OCI-M1 (cell line): ENCODE data around the gene ZC3H10.
A peak's percentile ranks its signal among the peaks of the same experiment; 100 is the strongest.
"Not testable (repeated sequence)": the region's sequence is repeated elsewhere in the genome, so short reads cannot be mapped to it uniquely, and the experiment has no call there.

Experiments
- DNase-seq: peaks from one replicate; lab custom pipeline; 2025; lab: John Stamatoyannopoulos, UW

The ZC3H10 gene

DNA sequence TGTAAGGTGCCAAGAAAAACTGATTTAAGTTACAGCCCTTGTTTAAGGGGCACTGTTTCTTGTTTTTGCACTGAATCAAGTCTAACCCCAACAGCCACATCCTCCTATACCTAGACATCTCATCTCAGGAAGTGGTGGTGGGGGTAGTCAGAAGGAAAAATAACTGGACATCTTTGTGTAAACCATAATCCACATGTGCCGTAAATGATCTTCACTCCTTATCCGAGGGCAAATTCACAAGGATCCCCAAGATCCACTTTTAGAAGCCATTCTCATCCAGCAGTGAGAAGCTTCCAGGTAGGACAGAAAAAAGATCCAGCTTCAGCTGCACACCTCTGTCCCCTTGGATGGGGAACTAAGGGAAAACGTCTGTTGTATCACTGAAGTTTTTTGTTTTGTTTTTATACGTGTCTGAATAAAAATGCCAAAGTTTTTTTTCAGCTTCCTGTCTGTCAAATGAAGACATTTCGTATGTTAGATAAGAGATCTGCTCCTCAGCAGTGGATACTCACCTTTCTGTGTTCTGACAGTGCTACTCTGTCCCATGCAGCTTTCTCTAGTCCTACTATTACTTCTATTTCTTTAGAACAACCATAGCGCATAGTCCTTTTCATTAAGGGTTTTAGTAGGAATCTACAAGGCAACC, 14.9 kb upstream of the ZC3H10 start:
- DNase-seq = no peak

DNA sequence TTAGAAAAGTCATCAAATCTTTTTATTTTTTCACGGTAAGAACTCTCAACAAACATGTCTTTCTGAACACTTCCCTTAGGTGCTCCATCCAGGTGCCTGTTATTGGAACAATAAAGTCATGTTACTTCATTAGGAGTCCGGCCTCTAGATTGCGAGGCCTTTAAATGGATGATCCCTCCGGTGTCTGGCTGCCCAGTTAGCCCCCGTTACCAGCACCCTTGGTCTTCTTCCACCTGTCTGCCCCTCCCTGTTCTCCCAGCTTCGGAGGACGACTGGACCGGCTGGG, 14.3 kb upstream of the ZC3H10 start:
- no peak for DNase-seq

DNA sequence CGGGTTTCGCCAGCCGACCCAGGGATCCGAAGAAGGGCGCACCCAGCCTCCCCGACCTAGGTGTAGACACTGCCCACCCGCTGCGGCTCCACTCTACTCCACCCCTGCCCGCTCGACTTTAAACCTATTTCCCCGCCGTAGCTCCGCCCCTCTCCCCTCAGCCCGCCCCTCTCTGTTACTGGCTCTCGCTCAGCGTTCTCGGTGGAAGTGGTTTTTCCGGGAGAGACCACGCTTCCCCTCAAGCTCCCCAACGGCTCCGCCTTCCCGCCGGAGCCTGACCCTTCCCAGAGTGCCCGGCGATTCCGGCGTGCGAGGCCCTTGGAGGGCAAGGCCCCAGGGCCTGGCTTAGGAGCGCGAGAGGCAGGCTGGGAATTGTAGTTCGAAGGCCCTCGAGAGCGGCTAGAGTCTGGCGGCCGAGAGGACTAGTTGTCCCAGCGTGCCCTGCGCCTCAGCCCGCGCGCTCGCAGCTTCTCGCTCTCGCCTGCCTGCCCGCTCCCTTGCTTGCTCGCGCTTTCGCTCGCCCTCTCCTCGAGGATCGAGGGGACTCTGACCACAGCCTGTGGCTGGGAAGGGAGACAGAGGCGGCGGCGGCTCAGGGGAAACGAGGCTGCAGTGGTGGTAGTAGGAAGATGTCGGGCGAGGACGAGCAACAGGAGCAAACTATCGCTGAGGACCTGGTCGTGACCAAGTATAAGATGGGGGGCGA, 13.8 kb upstream of the ZC3H10 start, which contains the start of gene PA2G4:
Gene PA2G4, plus strand, starts transcription at position 451 of the 706 bp plus-strand sequence. Its CDS starts 179 bp downstream, at position 630.
- DNase-seq = peak; percentile 99

DNA sequence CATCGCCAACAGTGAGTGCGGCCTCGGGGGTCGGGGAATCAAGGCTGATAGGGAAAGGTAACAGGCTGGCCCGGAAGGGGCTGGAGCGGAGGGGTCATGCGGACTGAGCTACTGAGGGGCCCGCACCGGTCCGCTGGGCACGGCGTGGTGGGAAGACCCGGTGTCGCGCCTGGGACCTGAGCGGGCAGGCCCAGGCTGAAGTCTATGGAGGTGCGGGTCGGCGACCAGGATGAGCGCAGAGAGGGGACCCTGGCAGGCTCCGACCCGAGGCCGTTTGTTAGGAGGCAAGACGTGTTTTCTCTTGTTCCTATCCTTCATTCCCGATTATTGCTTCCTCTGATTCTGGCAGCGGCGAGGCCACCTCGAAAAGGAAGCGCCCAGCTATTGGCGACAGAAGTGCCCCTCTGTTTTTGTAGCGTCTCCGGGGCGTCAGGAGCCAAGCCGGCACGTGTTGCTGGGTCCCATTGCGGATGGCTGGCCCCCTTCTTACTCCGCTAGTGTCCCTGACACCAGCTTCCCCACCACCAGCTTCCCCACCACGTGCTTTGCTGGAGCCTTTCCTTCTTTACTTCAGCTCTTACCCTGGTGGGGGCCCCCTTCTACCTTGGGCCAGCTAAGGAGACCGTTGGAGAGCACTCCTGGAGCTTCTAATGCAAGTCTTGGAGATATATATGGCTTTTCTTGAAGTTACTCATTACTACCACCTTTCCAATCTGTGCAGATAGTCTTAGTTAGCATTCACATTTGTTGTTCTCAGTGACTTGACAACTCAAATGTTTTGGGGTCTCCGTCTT, 13.1 kb upstream of the ZC3H10 start:
- peak; percentile 46 for DNase-seq

DNA sequence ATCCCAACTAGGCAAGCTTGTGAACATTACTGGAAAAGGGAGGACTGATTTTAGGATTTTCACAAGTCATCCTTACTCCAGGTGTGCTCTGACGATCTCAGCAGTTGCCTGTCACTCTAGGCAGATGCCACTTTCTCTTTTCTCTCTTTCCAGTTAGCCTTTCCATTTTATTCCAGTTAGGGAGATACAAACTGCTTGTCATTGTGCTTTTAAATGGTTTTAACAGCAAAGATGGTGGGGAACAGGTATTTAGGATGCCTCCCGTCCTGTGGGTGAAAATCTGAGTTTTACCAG, 12.5 kb upstream of the ZC3H10 start:
- no peak for DNase-seq

DNA sequence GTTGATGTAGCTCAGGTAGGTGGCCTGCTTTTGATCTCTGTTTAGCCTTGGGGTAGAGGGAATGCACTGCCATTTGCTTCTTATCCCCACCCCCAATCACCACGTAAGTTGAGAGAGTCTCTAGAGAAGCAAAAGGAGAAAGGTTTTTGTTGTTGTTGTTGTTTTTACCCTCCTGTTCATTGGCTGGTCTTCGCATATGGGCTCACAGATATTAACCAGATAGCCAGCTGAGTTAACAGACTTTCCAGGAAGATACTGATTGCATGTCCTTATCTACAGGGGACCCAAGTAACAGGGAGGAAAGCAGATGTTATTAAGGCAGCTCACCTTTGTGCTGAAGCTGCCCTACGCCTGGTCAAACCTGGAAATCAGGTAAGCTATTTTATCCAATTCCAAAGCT, 10.8 kb upstream of the ZC3H10 start:
- DNase-seq = no peak

DNA sequence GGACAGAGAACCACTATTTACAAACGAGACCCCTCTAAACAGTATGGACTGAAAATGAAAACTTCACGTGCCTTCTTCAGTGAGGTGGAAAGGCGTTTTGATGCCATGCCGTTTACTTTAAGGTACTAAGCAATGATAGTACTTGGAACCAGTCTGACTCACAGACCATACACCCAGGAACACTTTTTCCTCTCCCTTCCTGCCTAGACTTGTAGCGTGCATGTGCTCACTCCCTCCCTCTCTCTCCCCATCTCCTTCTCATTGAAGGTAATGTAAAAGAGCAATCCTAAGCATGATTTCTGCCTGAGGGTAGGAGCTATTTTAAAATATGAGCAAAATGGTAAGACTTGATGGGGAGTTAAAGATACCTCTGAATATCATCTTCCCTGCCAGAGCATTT, 7.5 kb upstream of the ZC3H10 start:
- no peak for DNase-seq

DNA sequence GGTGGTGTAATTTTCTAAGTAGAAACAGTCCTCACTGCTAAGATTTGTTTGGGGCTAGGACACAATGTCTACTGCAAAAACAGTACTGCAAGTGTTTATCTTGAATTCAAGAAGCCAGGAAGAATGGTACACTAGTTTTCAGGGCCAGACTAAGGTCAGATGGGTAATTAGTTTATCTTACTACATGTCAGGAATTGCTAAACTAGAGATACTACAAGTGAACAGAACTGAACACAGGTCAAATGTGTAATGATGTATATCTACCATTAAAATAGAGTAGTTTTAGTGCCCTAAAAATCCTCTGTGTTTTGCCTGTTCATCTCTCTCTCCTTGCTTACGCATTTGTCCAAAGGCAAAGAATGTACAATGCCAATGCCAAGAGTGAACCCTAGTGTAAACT, 4.0 kb upstream of the ZC3H10 start:
- DNase-seq = no peak

DNA sequence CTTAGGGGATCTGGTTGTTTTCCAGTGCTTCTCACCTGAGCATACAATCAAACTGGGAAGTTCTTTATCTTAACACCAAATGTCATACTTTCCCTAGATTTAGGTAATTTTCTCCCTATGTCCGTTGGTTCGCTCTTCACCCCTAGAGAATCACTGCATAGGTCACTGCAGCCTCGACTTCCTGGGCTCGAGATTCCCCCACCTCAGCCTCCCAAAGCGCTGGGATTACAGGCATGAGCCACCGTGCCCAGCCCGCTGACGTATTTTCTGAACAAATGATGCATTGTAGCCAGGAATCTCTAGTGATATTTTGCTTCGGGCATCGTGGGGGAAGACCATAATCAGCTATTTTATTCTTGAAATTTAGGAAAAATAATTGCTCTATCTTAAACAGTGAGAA, 2.7 kb upstream of the ZC3H10 start:
- DNase-seq = peak; percentile 40

DNA sequence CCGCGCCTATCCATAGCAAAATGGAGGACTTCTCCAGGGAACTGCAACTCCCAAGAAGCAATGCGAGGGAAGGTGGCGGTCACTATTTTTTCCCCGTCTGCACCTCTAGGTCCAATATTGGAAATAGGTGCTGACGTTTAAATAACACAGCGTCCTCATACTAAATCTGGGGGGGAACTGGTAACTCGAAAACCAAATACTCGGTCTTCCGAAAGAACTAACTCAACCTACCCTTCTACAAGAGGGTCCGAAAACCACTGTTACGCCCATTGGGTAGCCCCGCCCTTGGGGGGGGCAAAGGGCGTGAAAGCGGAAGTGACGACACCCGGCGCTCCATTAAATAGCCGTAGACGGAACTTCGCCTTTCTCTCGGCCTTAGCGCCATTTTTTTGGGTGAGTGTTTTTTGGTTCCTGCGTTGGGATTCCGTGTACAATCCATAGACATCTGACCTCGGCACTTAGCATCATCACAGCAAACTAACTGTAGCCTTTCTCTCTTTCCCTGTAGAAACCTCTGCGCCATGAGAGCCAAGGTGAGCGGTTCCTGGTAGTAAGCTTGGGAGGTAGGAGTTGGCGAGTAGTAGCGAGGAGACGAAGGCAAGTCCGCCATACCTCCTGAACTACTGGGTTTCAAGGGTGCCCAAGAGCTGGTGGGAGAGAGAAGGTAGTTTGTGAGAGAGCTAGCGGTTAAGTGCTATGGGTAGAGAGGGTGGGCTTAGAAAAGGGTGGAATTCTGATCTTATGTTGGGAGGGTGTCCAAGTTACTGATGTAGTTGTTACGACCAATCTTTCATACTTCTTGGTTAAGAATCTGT, 1.6 kb upstream of the ZC3H10 start, which contains the start of gene RPL41:
Gene RPL41, plus strand, starts transcription at position 367 of the 815 bp plus-strand sequence.
- DNase-seq = peak; percentile 97

DNA sequence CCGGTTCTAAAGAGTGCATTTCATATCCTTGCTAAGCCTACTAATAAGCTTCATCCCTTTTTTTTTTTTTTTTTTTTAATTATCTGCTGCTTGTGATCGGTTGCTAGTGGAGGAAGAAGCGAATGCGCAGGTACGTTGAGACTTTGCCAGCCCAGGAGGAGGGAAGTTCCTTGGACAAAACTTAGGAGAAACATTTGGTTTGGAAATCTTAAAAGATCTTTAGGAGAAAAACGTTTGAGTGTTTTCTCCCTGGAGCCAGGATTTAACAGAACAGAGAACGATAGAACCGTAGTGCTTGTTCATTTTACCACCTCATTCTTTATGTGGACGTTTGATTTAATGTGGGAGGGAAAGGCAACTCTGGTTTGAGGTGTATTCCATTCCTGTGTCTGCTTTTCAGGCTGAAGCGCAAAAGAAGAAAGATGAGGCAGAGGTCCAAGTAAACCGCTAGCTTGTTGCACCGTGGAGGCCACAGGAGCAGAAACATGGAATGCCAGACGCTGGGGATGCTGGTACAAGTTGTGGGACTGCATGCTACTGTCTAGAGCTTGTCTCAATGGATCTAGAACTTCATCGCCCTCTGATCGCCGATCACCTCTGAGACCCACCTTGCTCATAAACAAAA, 872 bp upstream of the ZC3H10 start:
- DNase-seq = not testable (repeated sequence)

DNA sequence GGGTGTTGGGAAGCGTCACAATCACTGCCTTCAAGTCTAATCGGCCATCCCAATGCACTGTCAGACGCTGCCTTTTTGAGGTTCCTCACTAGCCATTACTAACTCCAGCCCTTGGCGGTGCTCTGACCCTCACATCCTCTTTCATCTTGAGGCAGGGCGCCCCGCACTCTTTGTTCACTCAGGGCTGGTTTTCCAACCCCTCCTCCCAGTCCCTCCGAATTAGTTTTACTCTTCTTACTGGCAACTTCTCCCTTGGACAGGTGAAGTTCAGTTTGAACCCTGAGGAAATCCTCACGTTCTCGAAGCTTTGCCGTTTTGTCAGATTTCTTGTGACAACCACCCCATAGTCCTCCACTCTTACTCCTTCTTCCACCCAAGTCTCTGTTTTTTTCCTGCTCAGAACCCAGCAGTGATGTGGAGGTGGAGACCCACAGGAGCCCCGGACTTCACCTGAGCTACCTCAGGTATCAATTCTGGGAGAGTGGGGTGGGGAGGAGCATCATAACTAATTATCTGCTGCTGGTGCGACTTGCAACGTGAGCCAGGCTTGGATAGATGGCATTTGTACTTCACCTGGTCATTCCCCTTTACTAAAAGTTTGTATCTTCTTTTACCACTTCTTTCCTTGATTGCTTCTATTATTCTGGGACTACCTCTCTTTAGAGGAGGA, 757 bp downstream of the ZC3H10 start:
- peak; percentile 80 for DNase-seq

DNA sequence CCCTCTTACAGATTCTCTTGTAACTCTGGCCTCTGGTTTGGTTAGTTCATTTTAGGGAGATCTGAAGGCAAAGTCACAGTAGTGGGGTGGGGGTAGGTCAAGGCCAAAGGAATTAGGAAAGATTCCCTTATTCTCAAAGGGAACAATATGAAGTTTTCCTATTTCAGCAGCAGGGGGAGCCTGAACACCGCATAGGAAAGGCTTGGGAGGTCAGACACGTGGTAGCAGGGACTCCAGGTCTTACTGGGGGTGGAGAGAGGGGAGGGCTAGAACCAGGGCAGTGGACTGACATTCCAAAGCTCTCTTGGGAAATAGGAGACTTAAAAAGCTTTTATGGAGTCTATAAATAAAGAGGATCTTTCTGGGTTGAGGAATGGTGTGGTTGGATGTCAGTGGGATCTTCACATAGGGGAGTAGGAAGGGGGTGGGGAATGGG, 1.3 kb downstream of the ZC3H10 start:
- DNase-seq = peak; percentile 90

DNA sequence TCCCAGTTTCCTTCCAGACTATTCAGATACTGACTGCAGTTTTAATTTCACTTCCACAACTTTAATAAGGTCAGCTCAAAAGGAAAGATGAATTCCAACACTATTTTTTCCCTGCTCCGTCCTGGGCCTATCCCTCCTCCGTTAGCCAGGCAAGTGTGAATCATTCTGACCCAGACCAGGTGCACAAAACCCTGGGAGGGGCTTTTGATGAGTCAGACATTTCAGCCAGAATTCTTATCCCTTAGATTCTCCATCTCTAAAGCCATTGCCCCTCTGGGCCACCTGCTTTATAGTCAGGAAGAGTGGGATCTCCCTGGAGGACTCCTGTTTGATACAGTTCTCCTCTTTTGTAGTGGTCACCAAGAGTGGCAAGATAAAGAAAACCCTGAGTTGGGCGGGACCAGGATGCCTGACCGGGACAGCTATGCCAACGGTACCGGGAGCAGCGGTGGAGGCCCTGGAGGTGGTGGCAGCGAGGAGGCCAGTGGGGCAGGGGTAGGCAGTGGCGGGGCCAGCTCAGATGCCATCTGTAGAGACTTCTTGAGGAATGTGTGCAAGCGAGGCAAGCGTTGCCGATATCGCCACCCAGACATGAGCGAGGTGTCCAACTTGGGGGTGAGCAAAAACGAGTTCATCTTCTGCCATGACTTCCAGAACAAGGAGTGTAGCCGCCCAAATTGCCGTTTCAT, 2.2 kb downstream of the ZC3H10 start:
- no peak for DNase-seq

DNA sequence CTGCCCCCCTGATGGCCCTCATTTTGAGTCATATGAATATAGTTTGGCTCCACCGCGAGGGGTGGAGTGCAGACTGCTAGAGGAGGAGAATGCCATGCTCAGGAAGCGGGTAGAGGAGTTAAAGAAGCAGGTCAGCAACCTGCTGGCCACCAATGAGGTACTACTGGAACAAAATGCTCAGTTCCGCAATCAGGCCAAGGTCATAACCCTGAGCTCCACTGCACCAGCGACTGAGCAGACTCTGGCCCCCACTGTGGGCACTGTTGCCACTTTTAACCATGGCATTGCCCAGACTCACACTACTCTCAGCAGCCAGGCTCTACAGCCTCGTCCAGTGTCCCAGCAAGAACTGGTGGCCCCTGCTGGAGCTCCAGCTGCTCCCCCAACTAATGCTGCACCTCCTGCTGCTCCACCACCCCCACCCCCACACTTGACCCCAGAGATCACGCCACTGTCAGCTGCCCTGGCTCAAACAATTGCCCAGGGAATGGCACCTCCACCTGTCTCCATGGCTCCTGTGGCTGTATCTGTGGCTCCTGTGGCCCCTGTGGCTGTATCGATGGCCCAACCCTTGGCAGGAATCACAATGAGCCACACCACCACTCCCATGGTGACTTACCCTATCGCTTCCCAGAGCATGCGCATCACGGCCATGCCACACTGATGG, 3.3 kb downstream of the ZC3H10 start:
- no peak for DNase-seq

DNA sequence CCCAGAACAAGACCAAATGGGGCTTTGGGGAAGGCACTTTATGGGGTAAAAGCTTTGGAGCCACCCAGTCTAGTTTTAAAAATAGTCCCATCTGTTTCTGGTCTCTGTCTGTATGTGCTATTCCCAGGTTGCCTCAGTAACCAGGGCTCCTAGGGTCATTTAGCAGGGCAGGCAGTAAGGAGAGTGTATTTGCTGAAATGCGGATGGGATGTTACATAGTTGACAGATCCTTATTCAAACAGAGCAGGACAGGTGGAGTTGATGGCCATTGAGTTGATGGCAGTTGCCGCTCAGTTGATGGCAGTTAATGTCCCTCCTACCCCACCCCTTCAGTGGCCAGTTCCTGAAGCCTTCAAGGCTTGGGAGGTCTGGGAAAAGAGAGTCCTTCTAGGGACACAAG, 4.6 kb downstream of the ZC3H10 start:
- no peak for DNase-seq

DNA sequence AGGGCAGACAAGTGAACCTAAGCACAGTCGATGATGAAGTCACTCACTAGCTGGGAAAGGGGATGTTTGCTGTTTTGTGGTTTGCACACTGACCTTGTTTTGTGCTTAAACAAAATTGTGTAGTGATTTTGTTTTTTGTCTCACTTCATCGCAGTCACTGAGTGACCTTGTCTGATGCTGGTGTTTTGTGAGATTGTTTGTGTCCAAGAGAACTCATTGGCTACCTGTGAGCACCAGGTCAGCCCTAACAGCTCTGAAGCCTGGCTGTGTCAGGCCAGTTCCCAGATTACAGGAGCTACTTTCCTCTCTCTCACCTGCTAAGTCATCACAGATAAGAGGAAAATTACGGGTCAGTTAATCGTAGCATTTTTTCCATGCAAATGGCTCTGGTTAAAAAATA, 6.1 kb downstream of the ZC3H10 start:
- DNase-seq = peak; percentile 26

DNA sequence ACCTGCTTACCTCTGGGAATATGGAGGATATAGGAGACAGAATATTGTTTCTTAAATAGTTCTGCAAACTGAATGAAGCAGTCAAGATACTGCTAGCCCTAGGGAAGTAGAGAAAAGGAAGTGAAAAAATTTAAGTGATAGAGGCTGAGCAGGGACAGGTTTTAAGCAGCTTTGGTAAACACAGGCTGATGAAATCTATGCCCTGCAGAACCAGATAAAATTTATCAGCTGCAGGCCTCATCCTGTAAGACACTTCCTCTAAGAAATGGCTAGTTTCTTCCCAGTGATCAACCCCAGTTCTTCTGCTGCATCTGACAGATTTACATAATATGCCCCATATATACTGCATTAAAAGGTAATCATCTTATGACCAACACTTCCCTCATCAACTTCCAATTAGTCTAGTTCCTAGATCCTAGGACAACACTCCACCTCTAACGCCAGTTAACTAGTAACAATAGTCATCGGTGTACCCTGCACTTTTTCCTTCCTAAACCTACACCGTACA, 8.7 kb downstream of the ZC3H10 start:
- DNase-seq = peak; percentile 93

DNA sequence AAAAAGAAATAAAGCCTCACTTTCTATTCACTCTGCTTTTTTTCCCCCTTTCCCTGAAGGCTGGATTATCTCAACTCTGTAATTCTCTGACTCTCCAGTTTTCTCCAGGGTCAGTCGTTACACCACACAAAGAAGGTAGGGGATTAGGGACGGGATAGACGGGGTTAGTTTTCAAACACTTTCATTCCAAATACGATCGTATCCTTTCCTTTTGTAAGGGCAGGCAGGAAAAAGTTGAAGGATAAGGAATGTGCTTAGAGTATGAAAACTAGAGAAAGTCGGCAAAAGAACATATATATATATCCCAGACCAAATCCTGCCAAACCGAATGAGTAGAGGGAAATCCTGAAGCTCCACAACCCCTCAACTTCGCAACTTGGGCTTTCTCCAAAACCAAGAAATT, 9.4 kb downstream of the ZC3H10 start:
- no peak for DNase-seq
